Cardiac fibroblast (primary cell): ENCODE measurements around the gene MBP.

ENCODE experiments used
- DNase-seq, 2 donors: peaks; one replicate each; pipeline versions ENCODE4 v3.0.0 to v3.0.0-alpha.2; 2010; ENCODE audit warnings: low read depth in 2 of 2
- H3K4me3 ChIP-seq, 2 donors: replicated peaks in 1 of 2; 1 replicate in 1 of 2; 2 replicates in 1 of 2; pipeline ENCODE4 v1.5.1; 2011; ENCODE audit warnings: low read depth in 2 of 2, low read length in 2 of 2, mild to moderate bottlenecking in 2 of 2, moderate library complexity in 1 of 2
- TF ChIP-seq, protein P1 (sequence below): IDR thresholded peaks from one replicate; pipeline ENCODE4 v1.5.1; 2011; ENCODE audit warnings: low read depth, mild to moderate bottlenecking, low read length, inconsistent platforms

The MBP gene

DNA sequence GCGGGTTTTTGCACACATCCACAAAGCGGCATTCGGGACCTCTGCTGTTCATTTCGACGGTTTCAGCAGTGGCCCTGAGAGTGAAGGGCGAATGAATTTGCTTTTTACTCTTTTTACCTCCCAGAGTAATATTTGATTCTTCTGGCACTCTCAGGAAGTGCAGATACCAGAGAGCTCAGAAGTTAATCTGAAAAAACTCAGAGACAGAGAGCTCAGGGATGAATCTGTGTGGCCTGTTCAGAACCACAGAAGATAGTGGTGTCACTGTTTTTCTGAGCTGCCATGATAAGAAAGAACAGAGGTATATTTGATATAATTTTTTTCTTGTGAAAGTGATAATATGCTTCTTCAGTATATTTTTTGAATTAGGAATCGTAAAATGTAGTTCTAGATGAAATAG, 129.3 kb downstream of the MBP start:
- H3K4me3 ChIP-seq: no peak overlapping the region
- TF ChIP-seq, protein P1, sequence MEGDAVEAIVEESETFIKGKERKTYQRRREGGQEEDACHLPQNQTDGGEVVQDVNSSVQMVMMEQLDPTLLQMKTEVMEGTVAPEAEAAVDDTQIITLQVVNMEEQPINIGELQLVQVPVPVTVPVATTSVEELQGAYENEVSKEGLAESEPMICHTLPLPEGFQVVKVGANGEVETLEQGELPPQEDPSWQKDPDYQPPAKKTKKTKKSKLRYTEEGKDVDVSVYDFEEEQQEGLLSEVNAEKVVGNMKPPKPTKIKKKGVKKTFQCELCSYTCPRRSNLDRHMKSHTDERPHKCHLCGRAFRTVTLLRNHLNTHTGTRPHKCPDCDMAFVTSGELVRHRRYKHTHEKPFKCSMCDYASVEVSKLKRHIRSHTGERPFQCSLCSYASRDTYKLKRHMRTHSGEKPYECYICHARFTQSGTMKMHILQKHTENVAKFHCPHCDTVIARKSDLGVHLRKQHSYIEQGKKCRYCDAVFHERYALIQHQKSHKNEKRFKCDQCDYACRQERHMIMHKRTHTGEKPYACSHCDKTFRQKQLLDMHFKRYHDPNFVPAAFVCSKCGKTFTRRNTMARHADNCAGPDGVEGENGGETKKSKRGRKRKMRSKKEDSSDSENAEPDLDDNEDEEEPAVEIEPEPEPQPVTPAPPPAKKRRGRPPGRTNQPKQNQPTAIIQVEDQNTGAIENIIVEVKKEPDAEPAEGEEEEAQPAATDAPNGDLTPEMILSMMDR: no peak
- no peak for DNase-seq

DNA sequence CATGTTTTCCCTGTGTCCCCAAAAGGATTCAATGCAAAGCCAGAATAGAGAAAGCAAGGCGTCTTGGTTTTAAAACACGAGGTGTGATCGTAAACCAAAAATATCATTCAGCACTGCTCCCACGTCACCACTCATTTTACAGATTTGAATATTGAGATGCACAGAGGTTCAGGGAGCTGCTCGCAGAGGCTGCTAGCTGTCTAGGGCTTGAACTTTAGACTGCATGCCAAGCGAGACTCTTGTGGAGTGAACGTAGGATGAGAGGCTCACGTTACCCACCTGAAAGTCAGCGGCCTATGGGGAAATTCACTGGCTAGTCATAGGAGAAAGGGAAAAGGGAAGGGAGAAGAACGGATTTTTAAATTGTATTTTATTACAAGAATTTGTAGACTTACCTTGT, 130.1 kb downstream of the MBP start:
- no peak for DNase-seq
- TF ChIP-seq, protein P1: no peak
- H3K4me3 ChIP-seq: no peak overlapping the region

DNA sequence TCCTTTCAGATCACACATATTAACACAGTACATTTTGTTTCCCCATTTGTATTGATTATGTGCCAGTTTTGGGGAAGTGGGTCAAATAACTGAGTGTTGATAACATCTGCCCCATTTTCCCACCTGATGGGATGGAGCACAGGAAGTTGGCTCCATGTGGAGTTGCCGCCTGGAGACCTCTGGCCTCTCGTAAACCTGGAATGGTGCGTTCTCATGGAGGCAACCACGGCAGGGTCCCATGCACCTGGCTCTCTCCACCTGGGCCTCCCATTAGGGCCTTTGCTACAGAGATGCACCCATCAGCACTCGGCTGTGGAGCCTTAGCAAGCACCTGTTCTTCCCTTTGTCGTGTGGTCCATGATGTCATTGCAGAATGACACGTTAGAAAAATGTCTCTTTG, 130.6 kb downstream of the MBP start:
- no peak for DNase-seq
- H3K4me3 ChIP-seq: no peak overlapping the region
- TF ChIP-seq, protein P1: no peak

DNA sequence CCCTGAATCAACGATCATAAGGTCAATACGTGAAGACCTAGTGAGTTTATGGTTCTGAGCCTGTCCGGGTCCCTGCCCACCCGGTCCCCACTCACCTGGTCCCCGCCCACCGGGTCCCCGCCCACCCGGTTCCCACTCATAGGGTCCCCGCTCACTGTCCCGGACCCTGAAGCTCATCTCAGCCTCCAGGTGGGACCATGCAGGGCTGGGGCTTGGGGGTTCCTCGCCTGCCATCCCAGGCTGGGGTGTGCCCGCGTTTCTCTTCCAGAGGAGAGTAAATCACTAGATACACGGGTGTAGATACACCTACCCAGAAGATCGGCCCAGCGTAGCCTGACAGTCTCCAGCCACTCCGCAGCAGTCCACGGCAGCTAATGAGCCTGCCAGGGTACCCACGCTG, 131.5 kb downstream of the MBP start:
- DNase-seq: no peak
- H3K4me3 ChIP-seq: no peak overlapping the region
- TF ChIP-seq, protein P1: no peak

DNA sequence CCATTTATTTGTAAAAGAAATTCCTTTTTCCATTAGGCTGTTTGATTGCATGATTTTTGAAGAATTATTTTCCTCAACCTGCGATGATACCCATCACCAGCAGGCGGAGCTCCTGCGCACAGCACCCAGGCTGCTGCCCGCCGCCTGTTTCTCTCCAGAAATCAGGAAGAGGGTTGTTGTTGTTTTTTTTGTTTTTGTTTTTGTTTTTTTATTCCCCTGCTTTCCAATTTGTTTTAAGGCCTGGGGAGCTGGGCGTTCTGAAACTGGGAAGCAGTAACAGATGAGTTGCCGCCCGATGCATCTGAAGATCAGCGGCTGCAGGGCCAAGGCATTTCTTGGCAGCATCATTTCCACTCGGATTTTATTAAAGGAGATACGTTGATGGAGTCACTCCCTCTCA, 132.1 kb downstream of the MBP start:
- TF ChIP-seq, protein P1: peak; percentile 99
- peak overlapping the region in 1 of 2 donors; percentile 24 for H3K4me3 ChIP-seq
- peak; percentile 59 to 60 for DNase-seq

DNA sequence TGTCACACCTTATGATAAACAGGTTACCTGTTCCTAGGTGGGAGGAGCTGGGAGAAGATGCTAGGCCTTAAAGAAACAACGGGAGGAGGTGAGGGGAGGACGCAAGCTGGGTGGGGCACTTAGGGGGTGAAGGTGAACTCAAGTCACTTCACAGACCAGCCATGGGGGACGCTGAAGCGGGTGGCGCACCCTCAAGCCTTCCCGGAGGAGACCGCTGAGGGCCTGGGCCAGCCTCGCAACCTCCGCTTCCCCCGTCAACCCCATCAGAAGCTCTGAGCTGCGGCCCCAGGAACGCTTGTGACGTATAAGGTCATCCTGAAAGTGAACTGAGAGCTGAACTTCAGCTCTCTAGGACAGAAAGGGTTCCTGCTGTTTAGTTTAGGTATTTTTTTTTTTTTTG, 133.5 kb downstream of the MBP start:
- DNase-seq: no peak
- TF ChIP-seq, protein P1: no peak
- H3K4me3 ChIP-seq: no peak overlapping the region
